ENCODE data around the gene FMO4.

DNA sequence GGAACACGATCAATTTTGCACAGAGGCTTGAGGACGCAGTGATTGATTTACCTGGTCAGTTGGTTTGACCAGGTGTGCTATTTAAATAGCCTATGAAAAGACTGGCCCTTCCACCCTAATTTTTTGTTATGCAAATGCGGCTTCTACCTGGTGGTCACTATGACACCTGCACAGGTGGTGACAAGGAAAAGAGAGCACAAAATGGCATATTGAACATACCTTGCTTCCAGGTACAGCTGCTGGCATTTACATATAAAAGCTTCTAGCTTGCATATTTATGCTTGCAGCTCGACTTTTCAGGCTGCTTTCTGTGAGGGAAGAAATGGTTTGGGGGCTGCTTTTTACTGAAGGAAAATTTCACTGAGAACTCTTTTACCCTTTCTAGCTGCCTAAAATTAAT lies 15.3 kb upstream of the FMO4 start:
- TF ChIP-seq FOXP2 (optimal IDR thresholded peaks at IDR 0.05; ENCODE audit: control extremely low read depth, extremely low read length, insufficient read depth), result no peak
- no peak for TF ChIP-seq EZH2 (IDR thresholded peaks at IDR 0.05)
